Measurements from ENCODE around the gene NRP2.

- TF ChIP-seq CTCF (IDR thresholded peaks at IDR 0.05) (no peak), POLR2A (IDR thresholded peaks at IDR 0.05) (no peak), EP300 (IDR thresholded peaks at IDR 0.05) (no peak)
Observed at GRCh38 chr2:205714058-205714776, 31.9 kb downstream of the NRP2 start.

Data from upper lobe of left lung (tissue), 4 donors.